HG03442 (cell line): ENCODE results near the gene LIN7B.
"Not testable (repeated sequence)": the region's sequence is repeated elsewhere in the genome, so short reads cannot be mapped to it uniquely, and the experiment has no call there.

Experiments
- ATAC-seq: cut with Tn5 transposase; IDR thresholded peaks from one replicate; pipeline ENCODE4 v1.9.1; 2021; ENCODE audit warnings: mild to moderate bottlenecking, moderate library complexity; ENCODE audit not compliant: unreplicated experiment

The LIN7B gene

GRCh38 chr19:49113762-49114629, at the start of gene LIN7B:
Gene LIN7B (plus strand): TSS chr19:49114370. CDS start chr19:49114405, 35 bp downstream.
- ATAC-seq: peak; percentile 44

- ATAC-seq: no peak
These were observed 49.2 kb upstream of the LIN7B start, which contains the start of gene NTF4 for GRCh38 chr19:49064768-49065611. Gene NTF4 (minus strand): TSS chr19:49064818. CDS start chr19:49061997, 2,821 bp downstream.

GRCh38 chr19:49065905-49066512, 48.2 kb upstream of the LIN7B start:
- ATAC-seq: no peak

GRCh38 chr19:49067554-49067953, 46.6 kb upstream of the LIN7B start:
- ATAC-seq: no peak

GRCh38 chr19:49069026-49069425, 45.1 kb upstream of the LIN7B start:
- ATAC-seq: no peak

- no peak for ATAC-seq
These were observed 43.8 kb upstream of the LIN7B start for GRCh38 chr19:49070416-49070815.

GRCh38 chr19:49071860-49072547, 42.2 kb upstream of the LIN7B start:
- no peak for ATAC-seq

GRCh38 chr19:49073514-49074378, 40.4 kb upstream of the LIN7B start:
- ATAC-seq: no peak

- ATAC-seq: not testable (repeated sequence)
These were observed 39.3 kb upstream of the LIN7B start for GRCh38 chr19:49074869-49075268.

- no peak for ATAC-seq
These were observed 33.8 kb upstream of the LIN7B start for GRCh38 chr19:49080392-49080791.

- ATAC-seq: no peak
These were observed 32.9 kb upstream of the LIN7B start for GRCh38 chr19:49081273-49081672.

- no peak for ATAC-seq
These were observed 29.8 kb upstream of the LIN7B start for GRCh38 chr19:49084206-49085019.

GRCh38 chr19:49085020-49085867, 28.9 kb upstream of the LIN7B start, which contains the start of gene SNRNP70:
Gene SNRNP70 (plus strand): TSS chr19:49085451. CDS start chr19:49086415, 964 bp downstream.
- ATAC-seq: peak; percentile 84

- no peak for ATAC-seq
These were observed 28.3 kb upstream of the LIN7B start for GRCh38 chr19:49085868-49086232.

GRCh38 chr19:49086296-49086695, 27.9 kb upstream of the LIN7B start:
- no peak for ATAC-seq

- ATAC-seq: no peak
These were observed 22.7 kb upstream of the LIN7B start for GRCh38 chr19:49091391-49092038.

- ATAC-seq: no peak
These were observed 21.5 kb upstream of the LIN7B start for GRCh38 chr19:49092686-49093085.
